Stimulated activated CD4-positive, alpha-beta T cell treated with anti-CD3 and anti-CD28 coated beads, Interleukin-12 subunit alpha, Interleukin-12 subunit beta, amount 100 ng/mL, for 4 hours (primary cell): Measurements from ENCODE around the gene RGL1.

ENCODE experiments used
- DNase-seq: peaks from one replicate; pipeline ENCODE4 v3.0.0-alpha.2; 2020

The RGL1 gene

DNA sequence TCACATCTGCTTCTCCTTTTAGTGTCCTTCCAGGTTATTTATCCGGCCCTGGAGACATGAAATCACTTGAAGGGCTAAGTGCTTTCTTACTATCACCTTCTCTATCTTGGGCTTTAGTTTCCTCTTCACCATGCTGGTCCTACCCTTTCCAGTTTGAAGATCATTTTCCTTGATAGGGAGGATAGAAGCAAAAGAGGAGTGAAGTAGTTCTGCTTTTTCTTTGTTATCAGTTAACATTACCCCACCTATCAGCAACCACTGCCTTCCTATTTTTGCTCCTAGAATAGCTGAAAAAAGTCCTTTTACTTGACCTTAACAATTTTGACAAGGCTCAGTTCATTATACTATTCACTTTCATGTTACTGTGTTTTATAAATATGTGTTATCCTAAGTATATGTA lies 19.4 kb downstream of the RGL1 start:
- no peak for DNase-seq

DNA sequence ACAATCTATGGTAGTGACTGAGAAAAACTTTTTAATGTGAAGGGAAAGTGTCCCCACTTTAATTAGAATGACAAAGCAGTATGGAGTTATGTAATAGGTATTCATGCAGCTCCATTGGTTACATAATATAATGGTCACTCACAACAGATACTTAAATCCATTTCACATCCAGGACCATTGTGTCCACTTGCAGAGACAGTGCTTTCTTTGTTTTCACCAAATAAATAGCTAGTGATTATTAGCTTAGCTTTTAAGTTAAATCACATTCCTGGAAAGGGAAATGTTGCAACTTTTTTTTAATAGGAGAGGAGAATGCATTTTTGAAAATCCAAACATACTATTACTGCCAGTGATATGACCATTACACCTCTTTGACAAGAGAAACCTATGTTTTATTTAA lies 22.9 kb downstream of the RGL1 start:
- DNase-seq: no peak

- no peak for DNase-seq
Observed at GRCh38 chr1:183830389-183830788, 25.5 kb downstream of the RGL1 start.

DNA sequence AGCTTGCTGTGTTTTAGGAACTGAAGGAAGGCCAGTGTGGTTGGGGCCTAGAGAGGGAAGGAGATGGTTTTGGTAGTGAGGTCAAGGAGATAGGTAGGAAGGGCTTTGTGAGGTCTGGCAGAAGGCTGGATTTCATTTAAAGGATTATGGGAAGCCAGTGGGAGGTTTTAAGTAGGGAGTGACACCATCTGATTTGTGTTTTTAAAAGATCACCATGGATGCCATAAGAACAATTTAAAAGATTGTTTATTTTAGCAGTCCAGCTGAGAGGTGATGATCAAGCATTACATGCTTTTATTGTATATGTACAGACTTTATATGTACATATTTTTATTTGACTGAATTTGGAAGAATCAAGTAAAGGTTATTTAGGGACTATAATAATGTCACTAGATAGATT lies 26.4 kb downstream of the RGL1 start:
- no peak for DNase-seq

DNA sequence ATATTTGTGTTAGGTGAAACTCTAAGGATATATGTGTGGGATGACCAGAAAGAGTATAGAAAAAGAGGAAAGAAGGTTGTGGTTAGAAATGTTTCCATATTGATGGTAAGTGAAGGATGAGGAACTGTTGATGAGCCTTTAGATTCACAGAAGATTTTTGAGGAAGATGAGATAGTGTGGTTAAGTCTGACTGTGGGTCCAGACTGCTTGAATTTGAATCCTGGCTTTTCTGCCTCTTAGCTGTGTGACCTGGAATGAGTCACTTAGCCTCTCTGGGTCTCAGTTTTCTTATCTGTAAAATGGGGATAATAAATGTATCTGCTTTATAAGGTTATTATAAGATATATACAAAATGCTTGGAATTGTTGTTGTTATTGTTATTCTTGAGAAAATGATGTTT lies 27.5 kb downstream of the RGL1 start:
- no peak for DNase-seq

- DNase-seq: no peak
Observed at GRCh38 chr1:183834568-183834967, 29.6 kb downstream of the RGL1 start.

DNA sequence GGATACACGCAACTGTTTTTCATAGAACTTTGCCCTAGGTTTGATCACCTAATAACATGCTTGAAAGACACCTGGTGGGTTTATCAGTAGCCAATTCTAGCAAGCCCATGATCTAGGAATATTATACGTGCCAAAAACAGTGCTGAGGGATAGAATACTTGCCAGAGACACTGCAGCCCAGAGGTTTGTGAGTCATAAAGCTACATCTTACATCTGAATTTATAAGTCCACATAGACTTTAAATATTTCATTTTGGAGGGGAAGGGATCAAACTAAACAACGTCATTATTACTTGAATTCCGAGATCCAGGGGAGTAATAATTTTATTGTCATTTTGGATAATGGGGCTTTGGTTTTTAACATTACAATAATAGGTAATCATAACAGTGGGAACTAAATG lies 31.7 kb downstream of the RGL1 start:
- DNase-seq: no peak

DNA sequence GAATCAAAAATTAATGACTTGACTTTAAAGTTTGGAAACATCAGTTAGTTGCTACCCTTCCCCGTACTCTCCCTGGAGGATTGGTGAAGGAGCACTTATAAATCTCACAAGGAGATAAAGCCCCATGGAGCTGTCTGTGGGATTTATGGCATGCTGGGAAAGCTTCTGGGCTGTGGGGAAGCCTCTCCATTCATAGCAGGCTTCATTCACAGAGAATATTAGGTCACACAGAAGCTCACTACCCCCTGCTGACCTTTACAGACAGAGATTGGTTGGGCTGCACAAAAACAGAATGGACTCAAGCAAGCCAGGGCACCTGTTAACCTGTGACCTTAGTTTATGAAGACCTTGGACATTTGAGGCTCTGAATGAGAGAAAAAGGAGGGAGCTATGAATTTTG lies 32.1 kb downstream of the RGL1 start:
- DNase-seq: no peak

- no peak for DNase-seq
Observed at GRCh38 chr1:183838221-183838620, 33.3 kb downstream of the RGL1 start.

DNA sequence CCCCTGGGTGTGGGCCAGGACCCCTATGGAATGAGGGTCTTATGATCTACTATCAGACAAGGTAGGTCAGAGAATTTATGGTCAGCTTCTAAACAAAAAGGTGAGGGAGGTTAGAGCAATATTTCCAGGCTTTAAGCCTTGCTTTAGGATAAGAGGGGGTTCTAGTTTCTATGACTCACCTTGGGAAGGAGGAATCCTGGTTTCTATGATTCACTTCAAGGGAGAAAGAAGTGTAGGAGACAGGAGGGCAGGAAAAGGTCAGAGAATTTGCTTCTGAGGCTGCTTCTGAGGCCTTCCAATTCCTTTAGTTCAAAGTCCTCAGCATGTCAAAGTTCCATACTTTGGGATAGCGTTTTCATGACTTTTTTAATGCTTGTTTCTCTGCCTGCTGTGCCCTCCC lies 35.2 kb downstream of the RGL1 start:
- no peak for DNase-seq

GRCh38 chr1:183841550-183841949 lies 36.6 kb downstream of the RGL1 start:
- DNase-seq: no peak

DNA sequence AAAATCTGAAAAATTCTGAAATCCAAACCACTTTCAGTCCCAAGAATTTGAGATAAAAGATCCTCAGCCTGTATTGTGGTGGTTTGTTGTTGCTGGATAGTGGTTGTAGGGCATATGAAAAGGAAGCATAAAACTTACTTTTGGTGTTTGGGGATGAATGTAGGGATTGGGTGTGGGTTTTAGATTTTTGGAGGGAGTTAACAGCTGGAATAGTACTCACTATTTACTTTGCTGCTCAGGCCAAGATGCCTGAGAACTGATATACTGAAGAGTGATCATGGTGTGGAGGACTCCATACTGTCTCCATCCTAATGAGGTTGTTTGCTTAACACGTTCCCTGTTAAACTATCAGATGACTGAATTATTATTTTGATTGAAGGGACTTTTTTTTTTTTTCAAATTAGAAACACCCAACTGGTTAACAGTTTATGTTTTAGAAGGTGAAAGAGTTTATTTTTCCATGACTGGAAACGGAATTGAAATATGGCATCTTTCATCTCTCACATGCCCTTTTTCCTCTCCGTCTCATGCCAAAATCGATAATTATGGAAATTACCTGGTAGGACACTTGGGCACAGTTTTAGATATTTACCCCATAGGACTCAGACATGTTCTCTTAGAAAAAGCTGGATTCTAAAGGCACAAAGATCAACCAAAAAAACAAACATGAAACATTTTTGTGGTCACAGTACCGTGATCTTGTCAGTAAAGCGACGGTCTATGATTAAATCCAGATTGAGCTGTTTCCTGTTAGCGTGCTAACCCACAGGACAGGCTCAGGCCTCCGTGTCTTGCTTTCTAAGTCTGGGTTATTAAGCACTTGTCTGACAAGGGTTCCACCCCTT lies 37.3 kb downstream of the RGL1 start:
- no peak for DNase-seq

- DNase-seq: no peak
Observed at GRCh38 chr1:183842795-183843144, 37.9 kb downstream of the RGL1 start.

GRCh38 chr1:183844806-183845205 lies 39.9 kb downstream of the RGL1 start:
- DNase-seq: no peak

- no peak for DNase-seq
Observed at GRCh38 chr1:183845681-183846080, 40.8 kb downstream of the RGL1 start.

DNA sequence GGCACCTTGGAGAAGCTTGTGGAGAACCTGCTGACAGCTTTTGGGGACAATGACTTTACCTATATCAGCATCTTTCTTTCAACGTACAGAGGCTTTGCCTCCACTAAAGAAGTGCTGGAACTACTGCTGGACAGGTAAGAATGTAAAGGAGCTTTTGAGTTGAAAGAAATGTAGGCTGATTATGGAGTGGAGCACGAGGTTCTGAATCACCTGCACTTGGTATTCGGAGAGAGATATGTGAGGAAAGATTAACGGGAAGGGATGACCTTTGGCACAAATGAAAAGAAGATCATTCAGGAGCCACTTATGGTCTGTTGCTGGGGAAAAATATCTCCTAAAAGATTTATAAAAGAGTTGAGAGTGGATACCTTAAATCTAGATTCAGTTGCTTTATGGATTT lies 42.7 kb downstream of the RGL1 start:
- DNase-seq: no peak

GRCh38 chr1:183850852-183851251 lies 45.9 kb downstream of the RGL1 start:
- DNase-seq: no peak

DNA sequence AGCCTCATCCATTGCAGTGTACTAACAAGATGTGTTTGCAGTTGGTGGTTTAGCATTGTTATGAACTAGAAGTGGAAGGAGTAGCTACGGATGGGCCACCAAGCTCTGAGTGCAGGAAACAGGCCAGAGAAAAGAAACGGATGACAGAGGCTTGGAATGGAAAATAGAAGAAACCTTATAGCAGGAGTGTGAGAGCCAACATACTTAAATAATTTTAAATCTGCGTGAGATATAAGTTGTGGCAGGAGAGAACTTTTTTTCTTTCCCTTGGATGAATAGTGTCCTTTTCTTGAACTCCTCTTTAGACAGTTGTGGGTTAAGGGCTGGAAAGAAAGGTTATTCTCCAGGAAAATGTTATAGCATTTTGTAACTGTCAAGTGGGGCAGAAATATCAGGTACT lies 54.2 kb downstream of the RGL1 start:
- DNase-seq: no peak

- DNase-seq: no peak
Observed at GRCh38 chr1:183859831-183860230, 54.9 kb downstream of the RGL1 start.

DNA sequence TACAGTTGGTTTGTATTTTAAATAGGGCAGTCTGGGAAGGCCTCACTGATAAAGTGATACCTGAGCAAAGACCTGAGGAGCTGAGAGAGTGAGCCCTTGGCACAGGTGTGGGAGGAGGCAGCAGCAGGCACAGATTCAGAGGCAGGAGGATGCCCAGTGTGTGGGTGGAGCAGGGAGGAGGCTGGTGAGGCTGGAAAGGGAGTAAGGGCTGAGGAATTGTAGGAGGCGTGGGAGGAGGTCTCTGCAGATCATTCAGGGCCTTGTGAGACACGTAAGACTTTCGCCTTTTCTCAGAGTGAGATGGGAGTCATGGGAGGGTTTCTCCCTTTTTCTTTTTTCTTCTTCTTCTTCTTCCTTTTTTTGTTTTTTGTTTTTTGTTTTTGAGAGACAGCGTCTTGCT lies 58.0 kb downstream of the RGL1 start:
- DNase-seq: no peak

GRCh38 chr1:183863852-183864251 lies 58.9 kb downstream of the RGL1 start:
- DNase-seq: no peak

- DNase-seq: no peak
Observed at GRCh38 chr1:183864611-183865010, 59.7 kb downstream of the RGL1 start.

DNA sequence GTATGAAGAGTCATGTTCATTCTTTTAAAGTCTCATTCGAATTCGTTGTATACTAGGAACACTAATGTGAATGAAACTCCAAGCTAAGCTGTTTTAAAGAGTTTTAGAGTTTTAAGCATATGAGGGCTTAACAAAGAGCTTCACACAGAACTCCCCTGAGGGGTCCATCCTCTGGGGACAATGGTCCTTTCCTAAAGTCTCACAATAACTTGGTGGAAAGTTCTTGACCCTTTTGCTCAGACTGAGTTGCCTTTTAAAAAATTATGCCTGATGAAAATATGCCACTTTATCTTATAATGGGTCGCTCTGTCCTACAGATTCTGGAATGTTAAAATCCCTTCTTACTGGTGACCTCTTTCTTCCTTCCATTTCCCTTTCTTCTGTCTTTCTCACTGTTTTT lies 64.3 kb downstream of the RGL1 start:
- no peak for DNase-seq

DNA sequence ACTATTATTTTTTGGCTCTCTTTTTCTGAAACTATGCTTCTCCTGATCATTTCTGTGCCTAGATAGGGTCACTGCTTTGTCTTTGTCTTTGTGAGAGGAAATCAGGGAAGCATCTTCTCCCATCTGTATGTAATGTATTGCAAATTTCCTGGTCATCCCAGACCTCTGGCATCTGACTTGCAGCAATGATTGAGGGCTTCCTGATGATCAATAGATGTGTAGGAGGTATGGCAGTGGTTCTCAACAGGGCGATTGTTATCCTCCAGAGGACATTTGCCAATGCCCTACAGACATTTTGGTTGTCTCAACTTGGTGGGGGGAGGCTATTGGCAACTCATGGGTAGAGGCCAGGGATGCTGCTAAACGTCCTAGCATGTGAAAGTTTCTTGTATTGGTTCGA lies 64.7 kb downstream of the RGL1 start:
- DNase-seq: no peak

DNA sequence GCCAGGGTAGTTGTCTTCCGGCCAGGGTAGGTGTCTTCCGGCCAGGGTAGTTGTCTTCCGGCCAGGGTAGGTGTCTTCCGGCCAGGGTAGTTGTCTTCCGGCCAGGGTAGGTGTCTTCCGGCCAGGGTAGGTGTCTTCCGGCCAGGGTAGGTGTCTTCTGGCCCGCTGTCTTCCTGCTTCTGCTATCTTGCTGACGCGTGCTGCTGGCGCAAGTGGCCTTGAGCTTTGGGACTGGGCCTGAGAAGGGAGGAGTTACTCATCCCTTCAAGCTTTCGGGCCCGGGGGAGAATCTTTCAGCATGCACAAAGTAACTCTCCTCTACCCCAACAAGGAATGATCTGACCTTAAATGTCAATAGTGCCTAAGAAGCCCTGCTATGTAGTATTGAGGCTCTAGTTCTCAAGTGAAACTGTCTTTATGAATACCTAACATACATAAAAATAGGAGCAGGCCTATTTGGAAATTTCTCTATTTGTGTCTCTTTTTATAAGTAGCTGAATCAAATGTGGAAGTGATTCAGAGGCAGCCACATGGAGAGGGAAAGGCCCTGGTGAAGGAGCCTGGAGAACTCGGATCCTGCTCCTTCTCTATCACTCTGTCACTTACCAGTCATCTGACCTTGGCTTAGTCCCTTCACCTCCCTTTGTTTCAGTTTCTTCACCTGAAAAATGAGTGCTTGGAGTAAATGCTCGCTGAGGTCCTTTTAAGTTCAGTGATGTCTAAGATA lies 65.6 kb downstream of the RGL1 start:
- DNase-seq: no peak
